ENCODE measurements around the gene EPHB1. TPM values are rescaled to one million over a fixed set of nuclear protein-coding genes. Genes with fewer than 3 reads are reported as not detected.

EPHB1 gene
- total RNA-seq, 1 experiment from 2014 or later = 0.73 TPM

GRCh38 chr3:134922866-134923265 lies 127.8 kb downstream of the EPHB1 start:
- Mint-ChIP-seq H3K9me3 (ENCODE audit: low read depth, unreplicated experiment) (no peaks in the 10 kb centered on the region), H3K4me1 (ENCODE audit: low read depth, unreplicated experiment) (no peaks in the 10 kb centered on the region), H3K27ac (ENCODE audit: unreplicated experiment) (no peak overlapping the region), H3K27me3 (ENCODE audit: unreplicated experiment) (peaks cover 82% of the 10 kb centered on the region), H3K36me3 (ENCODE audit: insufficient read depth, unreplicated experiment) (no peaks in the 10 kb centered on the region), H3K4me3 (ENCODE audit: low read depth, unreplicated experiment) (no peak overlapping the region)
- no TSS peak for BruUV-seq (replicated peaks)
- CTCF ChIA-PET = no interaction called here
- TF ChIP-seq CTCF (IDR thresholded peaks at IDR 0.05; ENCODE audit: unreplicated experiment) = no peak
- DNase-seq = no peak
- intact Hi-C loops (cut with micrococcal nuclease; ENCODE audit: unreplicated experiment) = no loop called here

- peaks cover 82% of the 10 kb centered on the region for H3K27me3 Mint-ChIP-seq (ENCODE audit: unreplicated experiment)
- no peak for DNase-seq
- BruUV-seq (replicated peaks) = no TSS peak
- no peak for TF ChIP-seq CTCF (IDR thresholded peaks at IDR 0.05; ENCODE audit: unreplicated experiment)
- no peaks in the 10 kb centered on the region for H3K4me1 Mint-ChIP-seq (ENCODE audit: low read depth, unreplicated experiment)
- intact Hi-C loops (cut with micrococcal nuclease; ENCODE audit: unreplicated experiment) = no loop called here
- H3K9me3 Mint-ChIP-seq (ENCODE audit: low read depth, unreplicated experiment) = no peaks in the 10 kb centered on the region
- CTCF ChIA-PET = no interaction called here
- H3K27ac Mint-ChIP-seq (ENCODE audit: unreplicated experiment) = no peak overlapping the region
- H3K36me3 Mint-ChIP-seq (ENCODE audit: insufficient read depth, unreplicated experiment) = no peaks in the 10 kb centered on the region
- no peak overlapping the region for H3K4me3 Mint-ChIP-seq (ENCODE audit: low read depth, unreplicated experiment)
Observed at GRCh38 chr3:134923286-134923685, 128.2 kb downstream of the EPHB1 start.

- Mint-ChIP-seq H3K27ac (ENCODE audit: unreplicated experiment) (no peak overlapping the region), H3K9me3 (ENCODE audit: low read depth, unreplicated experiment) (no peaks in the 10 kb centered on the region), H3K4me3 (ENCODE audit: low read depth, unreplicated experiment) (no peak overlapping the region), H3K27me3 (ENCODE audit: unreplicated experiment) (peaks cover 60% of the 10 kb centered on the region), H3K4me1 (ENCODE audit: low read depth, unreplicated experiment) (no peaks in the 10 kb centered on the region), H3K36me3 (ENCODE audit: insufficient read depth, unreplicated experiment) (no peaks in the 10 kb centered on the region)
- intact Hi-C loops (cut with micrococcal nuclease; ENCODE audit: unreplicated experiment) = no loop called here
- no TSS peak for BruUV-seq (replicated peaks)
- DNase-seq = no peak
- TF ChIP-seq CTCF (IDR thresholded peaks at IDR 0.05; ENCODE audit: unreplicated experiment) = no peak
- CTCF ChIA-PET = no interaction called here
Observed at GRCh38 chr3:134927599-134927998, 132.5 kb downstream of the EPHB1 start.

- Mint-ChIP-seq H3K27me3 (ENCODE audit: unreplicated experiment) (peaks cover 58% of the 10 kb centered on the region), H3K4me1 (ENCODE audit: low read depth, unreplicated experiment) (no peaks in the 10 kb centered on the region), H3K4me3 (ENCODE audit: low read depth, unreplicated experiment) (no peak overlapping the region), H3K27ac (ENCODE audit: unreplicated experiment) (no peak overlapping the region), H3K9me3 (ENCODE audit: low read depth, unreplicated experiment) (no peaks in the 10 kb centered on the region), H3K36me3 (ENCODE audit: insufficient read depth, unreplicated experiment) (no peaks in the 10 kb centered on the region)
- BruUV-seq (replicated peaks) = no TSS peak
- CTCF ChIA-PET = no interaction called here
- no peak for DNase-seq
- intact Hi-C loops (cut with micrococcal nuclease; ENCODE audit: unreplicated experiment) = no loop called here
- no peak for TF ChIP-seq CTCF (IDR thresholded peaks at IDR 0.05; ENCODE audit: unreplicated experiment)
Observed at GRCh38 chr3:134928392-134928791, 133.3 kb downstream of the EPHB1 start.

All from Calu3 (cell line).